Stimulated activated CD4-positive, alpha-beta T cell treated with anti-CD3 and anti-CD28 coated beads, TNF-alpha, amount 100 ng/mL, for 48 hours (primary cell): ENCODE measurements around the gene TUSC2.

Experiments used
- DNase-seq, 3 donors: peaks; one replicate each; pipeline ENCODE4 v3.0.0-alpha.2; 2020; ENCODE audit warnings: low read depth in 3 of 3

Gene TUSC2

DNA sequence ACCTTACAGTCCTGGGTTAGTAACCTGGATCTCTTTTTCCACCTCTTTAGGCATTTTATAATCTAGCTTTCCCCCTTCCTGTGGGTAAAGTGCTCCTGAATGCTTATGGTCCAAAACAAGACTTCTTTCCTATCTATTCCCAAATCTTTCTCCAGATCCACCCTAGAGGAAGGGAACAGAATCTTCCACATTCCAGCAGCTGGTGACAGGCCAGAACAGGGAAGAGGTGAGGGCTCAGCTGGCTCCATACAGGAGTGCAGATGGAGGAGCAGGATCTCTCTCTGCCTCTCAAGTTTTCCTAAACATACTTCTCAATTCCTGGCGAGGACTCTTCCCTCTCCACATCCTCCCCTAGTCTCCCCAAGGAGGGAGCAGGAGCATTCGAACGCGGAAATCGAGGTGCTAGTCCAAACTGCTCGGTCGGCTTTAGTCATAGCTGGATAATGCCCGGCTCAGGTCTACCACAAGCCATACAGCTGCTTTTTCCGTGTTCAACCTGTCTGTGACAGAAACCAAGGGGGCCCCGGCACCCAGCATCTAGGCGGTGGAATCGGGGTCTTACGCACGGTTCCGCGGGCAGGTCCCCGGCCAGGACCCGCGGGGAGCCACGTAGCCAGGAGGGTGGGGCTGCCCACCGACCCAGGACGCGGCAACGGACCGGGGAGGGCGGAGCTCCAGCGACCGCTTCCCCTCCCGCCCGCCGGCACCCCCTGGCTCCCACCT lies 8.6 kb upstream of the TUSC2 start:
- no peak for DNase-seq

DNA sequence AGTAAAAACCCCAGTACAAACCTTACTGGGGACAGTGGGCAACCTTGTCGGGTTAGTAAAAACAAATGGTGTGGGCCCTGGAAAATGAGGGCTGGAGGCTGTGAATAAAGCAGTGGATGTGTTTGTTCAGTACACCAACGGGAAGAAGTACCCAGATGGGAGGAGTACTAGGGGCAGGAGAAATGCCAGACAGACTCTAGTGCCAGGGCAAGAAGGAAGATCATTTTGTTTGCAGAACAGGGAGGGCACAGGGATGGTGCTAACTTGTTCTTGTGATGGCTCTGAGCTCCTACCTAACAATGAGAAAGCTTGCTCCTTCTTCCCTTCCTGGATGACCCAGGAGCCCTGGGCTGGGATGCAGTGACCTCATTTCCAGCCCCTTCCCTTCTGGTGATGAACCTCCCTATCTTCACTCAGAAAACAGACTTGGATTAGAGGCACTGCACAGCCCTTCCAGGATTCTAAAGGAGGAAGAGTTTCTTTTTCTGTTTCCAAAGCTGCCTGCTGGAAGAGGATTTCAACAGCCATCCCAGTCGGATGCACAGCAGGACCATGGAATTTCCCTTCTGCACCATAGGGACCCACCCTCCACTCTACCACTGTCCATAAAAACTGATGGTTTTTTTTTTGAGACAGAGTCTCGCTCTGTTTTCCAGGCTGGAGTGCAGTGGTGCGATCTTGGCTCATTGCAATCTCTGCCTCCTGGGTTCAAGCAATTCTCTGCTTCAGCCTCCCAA lies 6.5 kb upstream of the TUSC2 start:
- no peak for DNase-seq

DNA sequence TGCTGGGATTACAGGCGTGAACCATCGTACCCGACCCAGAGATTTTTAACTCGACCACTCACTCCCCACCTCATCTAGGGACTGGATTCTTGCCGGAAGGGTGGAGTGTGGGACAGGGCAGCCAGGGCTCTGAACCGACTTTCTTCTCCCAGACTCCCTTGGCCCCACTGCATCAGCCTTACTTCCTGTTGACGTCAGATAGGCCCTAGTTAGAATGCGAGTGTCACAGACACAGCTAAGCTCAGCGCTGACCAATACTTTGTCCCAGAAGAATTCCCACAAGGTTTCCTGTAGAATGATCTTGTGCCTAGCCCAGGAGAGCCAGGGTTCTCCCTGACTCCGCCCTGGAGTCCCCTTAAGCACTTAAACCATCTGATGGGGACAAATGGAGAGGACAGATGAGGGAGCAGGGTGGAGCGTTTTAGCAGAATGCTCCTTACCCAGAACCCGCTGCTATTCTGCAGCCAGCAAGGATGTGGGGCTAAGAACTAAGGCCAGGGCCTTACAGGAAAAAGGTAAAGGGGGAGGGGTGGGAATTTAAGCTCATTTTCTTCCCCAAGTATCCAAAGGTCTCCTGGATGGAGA lies 5.8 kb upstream of the TUSC2 start:
- no peak for DNase-seq

DNA sequence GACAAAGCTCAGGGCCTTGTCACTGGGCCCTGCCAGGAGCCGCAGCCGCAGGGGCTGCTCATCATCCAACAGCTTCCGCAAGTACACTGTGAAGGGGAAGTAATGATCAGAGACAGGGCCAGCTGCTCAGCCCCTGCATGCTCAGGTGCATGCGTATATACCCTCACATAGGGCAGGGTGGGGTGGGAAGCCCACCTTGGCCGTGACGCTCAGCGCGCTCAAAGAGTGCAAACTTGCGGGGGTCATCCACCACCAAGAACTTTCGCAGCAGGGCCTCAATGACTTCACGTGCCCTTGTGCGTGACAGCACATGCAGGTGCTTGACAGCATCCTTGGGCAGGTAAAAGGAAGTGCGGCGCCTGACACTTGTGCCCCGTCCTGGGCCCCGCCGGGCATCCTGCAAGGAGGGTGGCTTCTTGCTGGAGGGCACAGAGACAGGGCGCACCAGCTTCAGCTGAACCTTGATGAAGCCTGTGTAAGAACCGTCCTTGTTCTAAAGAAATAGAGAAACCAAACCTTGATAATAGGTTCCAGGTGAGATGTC lies 3.4 kb upstream of the TUSC2 start:
- no peak for DNase-seq

DNA sequence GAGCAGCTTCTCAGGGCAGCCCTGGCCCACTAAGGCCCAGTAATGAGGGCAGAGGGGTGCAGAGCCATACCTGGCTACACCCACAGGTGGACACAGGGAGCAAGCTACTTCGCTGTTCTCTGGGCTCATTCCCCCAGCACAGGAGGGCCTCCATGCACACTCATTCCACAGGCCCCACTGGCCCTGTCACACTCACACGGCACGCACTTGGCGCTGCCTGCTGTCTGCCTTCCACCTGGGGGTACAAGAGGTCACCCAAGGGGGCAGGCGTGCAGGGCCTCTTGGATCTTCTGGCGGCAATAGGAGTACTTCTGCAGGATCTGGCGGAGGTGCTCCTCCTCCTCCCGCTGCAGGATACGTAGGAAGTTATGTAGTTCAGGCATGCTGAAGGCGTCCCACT lies 2.3 kb upstream of the TUSC2 start:
- DNase-seq = no peak

DNA sequence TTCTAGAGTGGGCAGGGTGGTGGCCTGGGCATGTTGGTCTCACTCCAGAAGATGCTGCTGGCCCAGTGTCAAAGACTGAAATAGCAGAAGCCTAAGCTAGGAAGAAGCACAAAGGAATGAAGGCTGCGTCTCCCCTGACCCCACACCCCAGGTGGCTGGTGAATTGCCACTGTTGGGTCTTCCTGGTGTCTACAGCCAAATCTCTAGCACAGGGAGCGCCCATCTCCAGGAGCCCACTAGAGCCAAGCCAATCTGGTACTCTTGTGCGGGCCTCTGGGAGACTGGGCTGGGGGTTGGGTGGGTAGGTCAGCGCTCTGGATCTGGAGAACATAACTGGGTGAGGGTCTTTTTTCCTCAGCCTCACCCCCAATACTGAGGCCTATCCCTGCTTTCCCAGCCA lies 894 bp downstream of the TUSC2 start:
- no peak for DNase-seq

DNA sequence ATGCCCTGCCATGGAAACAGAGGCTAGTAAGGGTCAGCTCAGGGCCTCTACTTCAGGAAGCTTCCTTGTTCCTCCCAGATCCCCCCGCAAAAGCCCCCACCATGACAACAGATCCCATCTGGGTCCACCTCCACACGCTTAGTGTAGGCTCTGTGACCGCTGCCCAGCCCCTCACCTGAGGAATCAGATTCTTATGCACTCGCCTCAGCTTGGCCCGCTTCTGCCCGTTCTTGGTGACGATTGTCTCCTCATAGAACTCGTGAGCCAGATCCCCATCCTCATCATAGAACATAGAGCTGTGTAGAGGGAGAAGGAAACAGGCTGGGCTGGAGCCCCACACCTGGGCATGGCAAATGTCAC lies 1.9 kb downstream of the TUSC2 start:
- DNase-seq = no peak

DNA sequence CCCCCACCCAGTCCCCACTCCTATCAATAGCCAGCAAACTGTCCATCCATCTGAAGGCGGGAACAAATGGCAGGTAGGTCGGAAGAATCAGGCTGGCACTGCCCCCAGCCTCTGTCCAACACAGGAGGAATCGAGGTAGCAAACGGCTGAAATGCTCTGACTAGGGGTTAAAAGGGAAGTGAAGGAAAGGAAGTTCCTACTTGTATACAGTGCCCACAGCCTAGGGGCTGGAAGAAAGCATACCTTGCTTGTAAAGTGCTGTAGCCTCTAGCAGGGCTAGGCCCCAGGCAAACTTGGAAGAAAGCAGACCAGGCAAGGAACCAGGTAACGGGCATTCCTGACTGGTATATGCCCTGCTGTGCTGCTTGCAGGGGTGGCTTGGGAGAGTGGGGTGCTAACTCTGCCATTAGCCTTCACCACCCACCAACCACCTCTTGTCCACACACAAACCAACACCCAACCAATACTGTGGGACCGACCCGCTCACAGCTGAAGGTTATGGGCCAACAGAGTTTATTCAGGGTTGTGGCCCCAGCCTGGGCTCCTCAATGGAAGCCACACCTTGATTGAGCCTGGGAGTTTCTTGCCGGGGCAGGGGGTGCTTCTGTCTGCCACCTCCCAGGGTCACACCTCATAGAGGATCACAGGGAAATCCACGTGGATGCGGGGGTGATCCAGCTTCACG lies 2.4 kb downstream of the TUSC2 start:
- DNase-seq = no peak

DNA sequence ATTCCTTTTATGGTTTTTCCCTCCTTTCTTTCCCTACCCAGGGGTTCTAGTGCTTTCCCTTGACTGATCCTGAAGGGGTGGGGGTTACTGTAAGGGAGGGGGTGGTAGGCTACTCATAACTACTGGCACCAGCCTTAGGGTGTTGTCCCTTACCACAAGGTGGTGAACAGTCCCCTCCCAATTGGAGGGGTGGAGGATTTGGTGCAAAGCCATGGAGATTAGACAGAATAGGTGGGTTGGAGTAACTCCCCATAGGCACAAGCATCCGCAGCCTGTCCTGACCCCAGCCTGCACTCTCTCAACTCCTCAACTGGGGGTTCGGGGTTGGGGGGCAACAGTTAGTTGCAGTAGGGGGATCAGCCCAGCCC lies 2.9 kb downstream of the TUSC2 start:
- no peak for DNase-seq

DNA sequence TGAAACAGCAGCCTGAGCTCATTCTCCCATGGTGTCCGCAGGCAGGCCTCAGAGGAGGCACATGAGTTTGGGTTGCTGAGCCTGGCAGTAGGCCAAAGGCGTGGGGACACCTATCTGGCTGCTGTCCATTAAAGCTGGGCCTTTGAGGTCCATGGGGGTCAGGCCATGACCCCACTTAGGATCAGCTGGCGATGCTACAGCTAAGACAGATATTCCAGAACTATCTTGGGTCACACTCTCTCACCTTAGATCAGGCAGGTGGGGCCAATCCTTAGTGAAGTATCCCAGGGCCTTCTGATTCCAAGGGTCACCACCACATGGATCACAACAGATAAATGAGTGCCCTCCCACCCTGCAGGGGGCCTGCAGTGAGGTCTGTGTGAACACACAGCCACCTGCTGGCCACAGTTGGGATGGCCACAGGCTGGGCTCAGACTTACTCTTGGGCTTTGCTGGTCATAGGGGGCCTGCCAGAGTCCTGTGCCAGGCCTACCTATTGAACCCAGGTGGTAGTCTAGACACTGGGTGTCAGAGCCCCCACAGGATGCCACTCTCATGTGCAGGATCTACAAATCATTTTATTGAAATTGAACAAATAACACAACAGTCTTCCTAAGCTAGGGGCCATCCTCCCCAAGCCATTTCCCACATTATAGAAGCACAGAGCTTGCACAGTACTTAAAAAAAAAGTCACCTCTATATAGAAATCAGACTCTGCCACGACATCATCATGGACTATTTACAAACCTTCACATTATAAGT lies 3.5 kb downstream of the TUSC2 start:
- peak in 1 of 3 donors; percentile 30 for DNase-seq

DNA sequence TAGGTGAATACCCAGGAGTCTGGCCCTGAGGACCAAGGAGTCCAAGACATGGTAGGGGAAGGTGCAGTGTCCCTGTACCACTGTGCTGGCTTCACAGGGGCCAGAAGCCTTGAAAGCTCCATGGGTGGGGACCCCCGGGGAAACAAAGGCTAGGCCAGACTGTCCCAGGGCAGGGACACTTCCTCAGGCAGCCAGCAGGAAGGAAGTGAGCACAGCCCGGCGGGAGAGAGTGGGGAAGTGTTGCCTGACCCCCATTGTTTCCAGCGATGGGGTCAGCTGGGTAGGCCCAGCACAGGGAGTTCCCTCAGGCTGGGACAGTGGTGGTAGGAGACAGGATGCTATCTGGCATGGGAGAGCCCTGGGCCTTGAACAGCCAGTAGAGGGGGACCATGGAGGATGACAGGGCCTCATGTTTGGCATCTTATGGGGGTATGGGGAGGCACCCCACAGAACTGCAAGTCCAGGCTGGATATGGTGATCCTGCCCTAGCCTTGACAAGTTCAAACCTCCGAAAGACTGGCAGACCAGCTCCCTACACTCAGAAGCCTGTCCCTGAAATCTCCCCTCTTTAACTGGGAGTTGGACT lies 4.3 kb downstream of the TUSC2 start:
- no peak for DNase-seq

DNA sequence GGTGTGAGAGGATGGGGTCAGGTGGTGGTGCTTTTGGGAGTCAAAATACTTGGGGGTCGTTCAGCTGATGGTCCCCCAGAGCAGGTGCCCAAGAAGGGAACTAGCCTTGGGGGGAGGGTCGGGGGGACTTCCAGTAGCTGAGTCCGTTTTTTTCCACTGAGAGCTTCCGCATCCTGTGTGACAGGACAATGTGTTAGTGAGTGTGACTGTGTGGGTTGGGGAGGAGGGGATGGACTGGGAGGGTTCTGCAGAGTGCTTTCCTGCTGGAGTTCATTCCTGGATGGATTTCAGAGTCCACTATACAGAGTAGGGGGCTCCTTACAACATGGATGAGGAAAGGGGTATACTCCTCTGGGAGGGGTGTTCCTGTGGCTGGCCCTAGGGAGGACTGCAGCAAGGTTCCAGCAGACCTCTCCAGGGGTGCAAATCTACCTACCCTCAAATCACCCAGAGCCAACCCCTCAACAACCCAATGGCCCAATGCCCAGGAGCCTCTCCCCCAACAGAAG lies 4.9 kb downstream of the TUSC2 start:
- DNase-seq = no peak

DNA sequence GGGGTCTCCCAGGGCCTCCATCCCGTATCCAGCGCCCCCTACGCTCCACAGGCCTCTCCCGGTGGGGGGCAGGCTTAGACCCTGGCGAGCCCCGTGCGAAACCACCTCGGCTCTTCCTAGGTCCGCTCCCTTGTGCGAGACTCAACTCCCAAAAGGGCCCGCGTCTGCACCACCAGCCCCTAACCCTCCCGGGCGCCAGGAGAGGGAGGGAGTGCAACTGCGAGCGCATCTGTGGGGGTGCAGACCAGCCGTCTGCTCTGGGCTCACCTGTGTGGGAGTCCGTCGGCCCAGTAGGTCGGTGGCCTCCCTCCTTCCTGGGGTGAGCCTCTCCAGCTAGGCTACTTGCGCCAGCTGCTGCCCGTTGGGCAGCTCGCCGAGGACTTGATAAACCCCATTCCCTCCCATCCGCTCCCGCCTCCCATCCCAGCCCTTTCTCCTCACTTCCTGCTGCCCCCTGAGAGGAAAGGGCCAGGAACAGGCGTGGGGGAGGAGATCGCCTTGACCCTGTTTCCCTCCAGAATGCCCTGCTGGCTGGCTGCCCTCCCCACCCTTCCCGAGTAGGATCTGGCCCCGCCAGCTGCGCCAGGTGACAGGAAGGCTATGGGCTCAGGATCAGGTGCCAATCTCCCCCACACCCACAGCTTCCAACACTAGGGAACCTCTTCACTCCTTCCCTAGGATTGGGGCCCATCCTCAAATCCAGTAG lies 5.5 kb downstream of the TUSC2 start, which contains the start of gene HYAL2:
Gene HYAL2, minus strand, starts transcription at position 360 of the 706 bp plus-strand sequence. CDS start 2,256 bp downstream, outside the sequence.
- no peak for DNase-seq

DNA sequence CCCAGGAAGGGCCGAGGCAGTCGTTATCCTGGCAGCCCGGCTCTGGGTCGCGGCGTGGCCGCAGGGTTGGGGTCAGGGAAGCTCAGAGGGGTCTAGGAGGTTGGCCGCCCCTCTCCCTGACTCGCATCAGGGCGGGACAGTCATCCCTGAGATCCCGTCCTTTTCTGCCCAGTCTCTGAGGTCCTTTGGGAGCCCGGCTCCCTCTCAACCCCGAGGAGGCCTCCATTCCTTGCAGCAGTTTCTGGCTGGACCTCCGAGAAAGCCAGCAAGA lies 6.0 kb downstream of the TUSC2 start:
- no peak for DNase-seq

DNA sequence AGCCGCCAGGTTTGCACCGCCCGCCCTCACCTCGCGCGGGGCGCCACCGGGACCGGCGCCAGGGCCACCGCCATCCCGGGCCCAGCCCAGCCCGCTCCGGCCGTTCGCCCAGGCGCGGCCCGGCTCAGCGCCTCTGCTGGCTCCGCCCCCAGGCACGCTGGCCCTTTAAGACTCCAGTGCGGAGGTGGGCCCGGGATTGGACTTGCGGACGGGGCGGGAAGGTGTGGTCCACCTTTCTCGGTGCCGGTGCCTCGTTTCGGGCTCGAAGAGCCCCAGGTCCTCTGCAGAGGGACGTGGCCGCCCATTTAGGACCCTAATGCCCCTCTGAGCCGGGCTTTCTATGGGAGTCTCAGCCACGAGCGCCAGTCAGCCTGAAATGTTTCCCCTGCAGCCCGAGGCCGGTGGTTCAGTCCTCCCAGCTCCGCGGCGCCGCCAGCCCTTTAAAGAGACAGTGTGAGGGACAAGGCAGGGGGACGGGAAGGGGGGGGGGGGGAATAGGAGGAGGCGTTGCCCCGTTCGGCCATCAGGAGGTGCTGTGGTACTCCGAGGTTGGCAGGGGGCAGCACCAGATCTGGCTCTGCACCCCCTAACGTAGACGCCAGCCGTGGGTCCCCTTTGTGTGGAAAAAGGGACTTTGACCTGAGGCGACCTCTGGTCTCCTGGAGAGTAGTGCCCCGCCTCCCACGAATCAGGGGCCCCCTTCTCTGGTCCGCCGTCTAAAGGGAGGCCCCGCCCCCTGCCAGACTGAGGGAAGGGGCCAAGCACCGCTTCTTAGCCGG lies 6.5 kb downstream of the TUSC2 start:
- peak; percentile 69 to 80 (median 70) for DNase-seq

DNA sequence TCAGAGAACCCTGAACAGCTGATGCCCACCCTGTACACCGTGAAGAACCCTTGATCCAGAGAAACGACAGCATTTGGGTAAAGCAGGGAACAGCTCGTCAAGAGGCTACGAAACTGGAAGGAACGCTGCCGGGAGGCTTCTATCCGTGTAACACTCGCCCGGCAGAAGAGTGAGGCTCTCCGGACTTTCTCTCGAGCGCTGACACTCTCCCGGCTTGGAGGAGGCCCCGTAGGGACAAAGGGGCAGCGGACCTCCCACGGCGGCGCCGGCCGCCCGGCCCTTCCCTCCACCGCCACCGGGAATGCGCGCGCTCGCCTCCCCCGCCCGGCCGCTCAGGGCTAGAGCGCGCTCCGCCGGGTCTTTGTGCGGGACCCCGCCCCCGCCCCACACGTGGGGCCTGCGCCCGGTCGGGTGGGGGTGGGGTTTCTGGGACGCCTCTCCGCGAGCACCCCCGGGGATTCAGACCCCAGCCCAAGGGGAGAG lies 7.1 kb downstream of the TUSC2 start:
- peak in 1 of 3 donors; percentile 28 for DNase-seq

DNA sequence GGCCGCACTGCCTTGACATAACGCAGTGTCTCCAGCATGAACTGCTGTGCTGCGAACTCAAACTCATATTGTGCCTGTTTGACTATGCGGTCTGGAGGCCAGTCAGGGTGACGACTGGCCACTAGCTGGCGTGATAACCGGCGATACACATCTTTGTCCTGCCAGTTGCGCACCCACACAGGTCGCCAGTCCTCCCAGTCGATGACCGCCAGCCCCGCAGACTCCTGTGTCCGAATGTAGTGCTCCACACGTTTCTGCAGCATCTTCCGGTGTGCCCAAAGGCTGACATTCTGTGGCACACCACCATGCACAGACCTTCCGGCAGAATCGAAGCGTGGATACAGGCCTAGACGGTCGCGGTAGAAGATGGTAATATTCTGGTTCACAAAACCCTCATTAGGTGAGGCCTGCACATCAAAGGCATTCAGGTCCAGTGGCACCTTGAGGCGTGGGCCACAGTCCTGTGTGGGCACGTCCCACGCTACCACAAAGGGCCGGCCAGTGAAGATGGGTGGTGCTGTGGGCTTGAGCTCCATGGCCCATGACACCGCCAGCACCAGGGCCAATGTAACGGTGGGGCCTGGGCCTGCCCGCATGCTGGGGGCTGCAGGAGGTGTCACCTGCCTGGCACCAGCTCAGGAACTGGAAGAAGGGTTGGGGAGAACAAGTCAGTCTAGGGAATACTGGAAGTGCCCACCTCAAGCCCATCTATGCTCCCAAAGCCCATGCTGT lies 8.0 kb downstream of the TUSC2 start:
- no peak for DNase-seq

DNA sequence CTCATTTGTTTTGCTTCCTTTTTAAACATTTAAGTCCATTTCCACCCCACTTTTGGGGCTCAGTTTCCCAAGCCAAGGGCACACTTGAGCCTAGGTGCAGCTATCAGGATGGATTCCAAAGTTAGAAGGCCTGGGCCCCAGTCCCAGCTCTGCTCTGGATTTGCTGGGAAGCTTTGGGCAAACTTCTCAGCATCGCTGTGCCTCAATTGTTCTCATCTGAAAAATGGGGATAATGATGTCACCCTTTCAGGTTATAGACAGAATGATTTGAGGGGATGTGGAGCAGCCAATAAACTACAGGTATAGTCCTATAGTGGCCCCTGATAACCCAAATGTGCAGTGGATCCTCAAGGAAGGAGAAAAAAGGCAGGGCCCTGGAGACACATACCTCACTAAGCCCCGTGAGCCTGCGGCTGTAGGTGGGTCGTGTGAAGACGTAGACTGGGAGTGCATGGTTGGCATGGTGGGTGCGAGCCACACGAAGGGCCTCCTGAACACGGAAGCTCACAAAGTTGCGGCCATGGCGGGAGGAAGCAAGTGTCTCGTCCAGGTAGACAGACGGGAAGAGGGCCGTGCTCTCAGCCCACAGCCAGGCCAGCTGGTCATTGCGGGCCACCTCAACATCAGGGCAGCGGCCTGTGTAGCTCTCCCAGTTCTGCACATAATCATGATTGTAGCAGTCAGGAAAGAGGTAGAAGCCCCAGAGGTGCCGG lies 8.7 kb downstream of the TUSC2 start:
- DNase-seq = no peak
